H1 (cell line): ENCODE results near the gene CELF4. TPM values are rescaled to one million over a fixed set of nuclear protein-coding genes. Genes with fewer than 3 reads are reported as not detected.

Experiments used
- BACH1 ChIP-seq: IDR thresholded peaks from 2 replicates; pipeline ENCODE4 v1.6.1; 2012; ENCODE audit warnings: low read length, improper control_type of control experiment
- CBX5 ChIP-seq: fragments of 300-800, 300-1000 bp; sonication (generic); IDR thresholded peaks from 2 replicates; pipeline ENCODE4 v1.7.1; 2016; ENCODE audit warnings: antibody characterized with exemption, low read length, low read depth
- GABPA ChIP-seq: IDR thresholded peaks from 2 replicates; pipeline ENCODE4 v1.6.1; 2011; ENCODE audit warnings: mild to moderate bottlenecking, low read length, moderate library complexity, borderline replicate concordance; ENCODE audit not compliant: insufficient read depth
- JUN ChIP-seq: IDR thresholded peaks from 2 replicates; pipeline ENCODE4 v1.6.1; 2011; ENCODE audit warnings: low read depth, mild to moderate bottlenecking, improper control_type of control experiment, low read length
- MAX ChIP-seq: IDR thresholded peaks from 2 replicates; pipeline ENCODE4 v1.6.1; 2012; ENCODE audit warnings: inconsistent platforms
- POLR2AphosphoS5 ChIP-seq: IDR thresholded peaks from 2 replicates; pipeline ENCODE4 v1.6.1; 2011; ENCODE audit warnings: low read depth, low read length
- POU5F1 ChIP-seq: IDR thresholded peaks from 2 replicates; pipeline ENCODE4 v1.6.1; 2011; ENCODE audit warnings: low read depth, mild to moderate bottlenecking, low read length, moderate library complexity
- RFX5 ChIP-seq: IDR thresholded peaks from 2 replicates; pipeline ENCODE4 v1.6.1; 2011; ENCODE audit warnings: low read depth, low read length, improper control_type of control experiment, borderline replicate concordance
- SUZ12 ChIP-seq: fragments of 200-600 bp; sonication (generic); IDR thresholded peaks from 2 replicates; pipeline ENCODE4 v1.6.1; 2012; ENCODE audit warnings: mild to moderate bottlenecking, inconsistent platforms, low read length, moderate library complexity, mixed read lengths
- TBP ChIP-seq: IDR thresholded peaks from 2 replicates; pipeline ENCODE4 v1.6.1; 2011; ENCODE audit warnings: low read depth, low read length, improper control_type of control experiment
- TCF12 ChIP-seq: IDR thresholded peaks from 2 replicates; pipeline ENCODE4 v1.6.1; 2011; ENCODE audit warnings: low read depth, mild to moderate bottlenecking, low read length
- polyA plus RNA-seq, 7 experiments: library from polyadenylated mRNA; depleted of rRNA in 3 of 7; stranded (reverse) in 5 of 7; unstranded in 2 of 7; fragments of >200 nt in 5 of 7; fragments of 200-250 nt in 2 of 7; gene quantifications; 1 replicate in 5 of 7; 2 replicates in 1 of 7; 4 replicates in 1 of 7; pipeline versions ENCODE4 v1.2.1 to v1.2.3, GENCODE V29; 2011 to 2013; ENCODE audit warnings: missing spikeins in 2 of 7, mixed read lengths in 2 of 7
- total RNA-seq: library from RNA; stranded (reverse); fragmentation: NEBNext Ultra II Directional; extraction: Animal tissue kit (Norgen Biotek cat#: 25700); gene quantifications from 2 replicates; pipeline ENCODE4 v1.2.1, GENCODE V29; 2021

The CELF4 gene
- total and polyA plus RNA-seq, 2 of the 8 experiments (the other 6 are each of a cell fraction or from before 2014, with no cell fraction given) = 1.6 to 3.4 TPM

- TF ChIP-seq CBX5 (no peak), TCF12 (no peak), GABPA (no peak), RFX5 (no peak), POU5F1 (no peak), SUZ12 (peak; percentile 46; the same call in 1 of the 2 replicates), MAX (peak; percentile 50; the same call in 1 of the 2 replicates), POLR2AphosphoS5 (no peak), JUN (no peak), TBP (no peak; the same call in 1 of the 2 replicates), BACH1 (no peak)
These were observed at the start of gene CELF4 (continued) for GRCh38 chr18:37565101-37565976.
